B cell (primary cell): ENCODE results near the gene ZMYND10. TPM values are rescaled to one million over a fixed set of nuclear protein-coding genes. Genes with fewer than 3 reads are reported as not detected.

Experiments used
- ATAC-seq: fragments of 200-7000 bp; cut with Tn5 transposase; one replicate; pipeline ENCODE4 v1.10.0; 2021; ENCODE audit warnings: low read depth, mild to moderate bottlenecking, moderate number of reproducible peaks, moderate library complexity
- CTCF ChIA-PET: fragments of 350-600 bp; sonication (Branson Sonifier 250); formaldehyde crosslinking; loops from one replicate; lab custom pipeline; 2021; ENCODE audit warnings: antibody characterized with exemption, inconsistent platforms; lab: Charles Lee
- POLR2A ChIA-PET: fragments of 350-600 bp; sonication (Branson Sonifier 250); formaldehyde crosslinking; loops from one replicate; lab custom pipeline; 2021; ENCODE audit warnings: antibody characterized with exemption; lab: Charles Lee
- DNase-seq: peaks from one replicate; pipeline ENCODE4 v3.0.0; 2013
- H2AFZ ChIP-seq: 2 replicates; pipeline ENCODE4 v1.6.1; 2012; ENCODE audit warnings: mild to moderate bottlenecking, low read depth, low read length; ENCODE audit not compliant: insufficient read depth, poor library complexity, severe bottlenecking
- H3K27ac ChIP-seq, 2 donors: 1 replicate in 1 of 2; 2 replicates in 1 of 2; pipeline ENCODE4 v1.5.1; 2012 to 2013; ENCODE audit warnings: low read length in 2 of 2, mild to moderate bottlenecking in 2 of 2, moderate library complexity in 1 of 2
- H3K27me3 ChIP-seq, 4 experiments: fragments of 200-600 bp in 1 of 4; sonication (generic) in 1 of 4; replicated peaks in 1 of 4; 1 replicate in 2 of 4; 2 replicates in 2 of 4; pipeline versions ENCODE4 v1.6.1 to v1.7.0; 2013 to 2016; ENCODE audit warnings: low read length in 3 of 4, mild to moderate bottlenecking in 2 of 4, mixed read lengths in 1 of 4, moderate library complexity in 1 of 4; ENCODE audit not compliant: insufficient read depth in 4 of 4, control insufficient read depth in 3 of 4; ENCODE audit errors: control extremely low read depth in 1 of 4
- H3K36me3 ChIP-seq, 2 experiments: replicated peaks in 1 of 2; 1 replicate in 1 of 2; 2 replicates in 1 of 2; pipeline versions ENCODE4 v1.6.1 to v1.7.1; 2013; ENCODE audit warnings: low read length in 1 of 2; ENCODE audit not compliant: insufficient read depth in 2 of 2, control insufficient read depth in 1 of 2; ENCODE audit errors: control extremely low read depth in 1 of 2, extremely low read depth in 1 of 2
- H3K4me1 ChIP-seq, 2 donors: fragments of 200-600 bp in 1 of 2; sonication (generic) in 1 of 2; 1 replicate in 1 of 2; 2 replicates in 1 of 2; pipeline versions ENCODE4 v1.5.1 to v1.6.1; 2013 to 2017; ENCODE audit warnings: low read length in 2 of 2; ENCODE audit not compliant: control insufficient read depth in 2 of 2, insufficient read depth in 2 of 2
- H3K4me2 ChIP-seq: replicated peaks from 2 replicates; pipeline ENCODE3; 2012; ENCODE audit warnings: mild to moderate bottlenecking, low read depth, low read length; ENCODE audit not compliant: poor library complexity, severe bottlenecking
- H3K4me3 ChIP-seq, 5 experiments: fragments of 200-600 bp in 1 of 5; sonication (generic) in 1 of 5; 1 replicate in 3 of 5; 2 replicates in 2 of 5; pipeline versions ENCODE4 v1.5.1 to v1.7.0; 2011 to 2016; ENCODE audit warnings: low read length in 4 of 5, mild to moderate bottlenecking in 4 of 5, low read depth in 2 of 5, control low read depth in 1 of 5, moderate library complexity in 1 of 5; ENCODE audit not compliant: insufficient read depth in 1 of 5; ENCODE audit errors: control extremely low read depth in 1 of 5, extremely low read depth in 1 of 5
- H3K79me2 ChIP-seq: fragments of 200-600 bp; sonication (generic); one replicate; pipeline ENCODE4 v1.6.0; 2016; ENCODE audit warnings: low read length; ENCODE audit not compliant: control insufficient read depth, insufficient read depth
- H3K9ac ChIP-seq: fragments of 200-600 bp; sonication (generic); 2 replicates; pipeline ENCODE4 v1.6.1; 2017; ENCODE audit warnings: mild to moderate bottlenecking, low read length, moderate library complexity
- H3K9me3 ChIP-seq, 3 donors: one replicate each; pipeline versions ENCODE4 v1.6.1 to v1.7.1; 2013; ENCODE audit warnings: low read length in 2 of 3; ENCODE audit not compliant: control insufficient read depth in 2 of 3, insufficient read depth in 1 of 3; ENCODE audit errors: control extremely low read depth in 1 of 3
- H4K20me1 ChIP-seq: 2 replicates; pipeline ENCODE4 v1.6.0; 2012; ENCODE audit warnings: mild to moderate bottlenecking, low read length; ENCODE audit not compliant: insufficient read depth, control insufficient read depth, poor library complexity, severe bottlenecking
- H3K27ac Mint-ChIP-seq: one replicate; pipeline ENCODE4 v1.8.0; 2021; ENCODE audit warnings: mixed read lengths
- H3K27me3 Mint-ChIP-seq: one replicate; pipeline ENCODE4 v1.8.0; 2021; ENCODE audit warnings: mixed read lengths
- H3K4me1 Mint-ChIP-seq: one replicate; pipeline ENCODE4 v1.8.0; 2021; ENCODE audit warnings: mixed read lengths
- H3K4me3 Mint-ChIP-seq: one replicate; pipeline ENCODE4 v1.8.0; 2021; ENCODE audit warnings: mixed read lengths
- H3K9me3 Mint-ChIP-seq: one replicate; pipeline ENCODE4 v1.8.0; 2022; ENCODE audit warnings: mixed read lengths; ENCODE audit not compliant: insufficient read depth
- EZH2 ChIP-seq: IDR thresholded peaks from 2 replicates; pipeline ENCODE4 v1.6.1; 2012; ENCODE audit warnings: borderline replicate concordance, low read depth, mild to moderate bottlenecking, moderate library complexity, low read length; ENCODE audit not compliant: insufficient read depth, poor library complexity, severe bottlenecking
- WGBS: methylation state at CpG from one replicate; pipeline ENCODE4 v1.1.5; 2013; ENCODE audit warnings: missing lambda C conversion rate; ENCODE audit not compliant: insufficient coverage; 5-methylcytosine and 5-hydroxymethylcytosine counted together
- intact Hi-C: fragments of 100-400 bp; cut with micrococcal nuclease; formaldehyde crosslinking; loops from one replicate; pipeline ENCODE4 v1.10.0; 2022
- polyA plus RNA-seq: library from polyadenylated mRNA; depleted of rRNA; stranded (reverse); fragments of >200 nt; gene quantifications from 2 replicates; pipeline ENCODE4 v1.2.3, GENCODE V29; 2012
- total RNA-seq, 2 donors: library from RNA; stranded (reverse); fragments of 120-200 nt in 1 of 2; gene quantifications; 1 replicate in 1 of 2; 2 replicates in 1 of 2; pipeline versions ENCODE4 v1.2.3 to v1.2.4, GENCODE V29; 2013 to 2022
- TF ChIP-seq, protein P1 (sequence below): fragments of 200-600 bp; IDR thresholded peaks from one replicate; pipeline ENCODE4 v1.8.0; 2022; ENCODE audit warnings: antibody characterized with exemption, mild to moderate bottlenecking

Gene ZMYND10
- total and polyA plus RNA-seq, 2 donors (not counting 1 experiment from before 2014, with no cell fraction given): 1.8 to 2.4 TPM

DNA sequence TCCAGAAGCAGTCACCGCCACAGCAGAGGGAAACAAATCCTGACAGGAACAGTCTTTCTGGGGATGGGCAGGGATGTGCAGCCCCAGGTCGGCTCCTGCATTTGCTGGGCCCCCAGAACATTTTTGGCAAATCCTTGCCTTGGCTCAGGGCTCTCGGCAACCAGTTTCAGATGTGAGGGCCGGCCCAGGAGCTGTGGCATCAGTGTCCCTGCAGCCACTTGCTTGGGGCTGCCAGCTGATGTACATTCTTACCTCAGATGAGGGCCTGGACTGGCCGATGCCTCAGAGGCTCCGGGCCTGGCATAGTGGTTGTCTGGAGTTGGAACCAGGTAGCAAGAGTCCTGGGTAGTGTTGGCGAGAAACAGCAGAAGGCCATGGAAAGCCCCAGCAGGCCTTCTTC lies 9.3 kb upstream of the ZMYND10 start:
- Histone ChIP-seq H3K36me3 (peaks cover 5 to 47% of the 10 kb centered on the region in 2 experiments), H3K4me3 (no peak overlapping the region), H2AFZ (no peak overlapping the region), H3K9me3 (no peaks in the 10 kb centered on the region), H3K4me1 (peaks cover 41 to 54% of the 10 kb centered on the region in 2 donors), H3K27ac (no peak overlapping the region), H3K4me2 (no peak overlapping the region), H4K20me1 (peaks cover 78% of the 10 kb centered on the region), H3K27me3 (no peaks in the 10 kb centered on the region), H3K9ac (no peak overlapping the region), H3K79me2 (peaks cover 73% of the 10 kb centered on the region)
- H3K4me3 Mint-ChIP-seq: no peak overlapping the region
- no peaks in the 10 kb centered on the region for H3K27me3 Mint-ChIP-seq
- ATAC-seq: no peak
- TF ChIP-seq EZH2: no peak
- TF ChIP-seq, protein P1, sequence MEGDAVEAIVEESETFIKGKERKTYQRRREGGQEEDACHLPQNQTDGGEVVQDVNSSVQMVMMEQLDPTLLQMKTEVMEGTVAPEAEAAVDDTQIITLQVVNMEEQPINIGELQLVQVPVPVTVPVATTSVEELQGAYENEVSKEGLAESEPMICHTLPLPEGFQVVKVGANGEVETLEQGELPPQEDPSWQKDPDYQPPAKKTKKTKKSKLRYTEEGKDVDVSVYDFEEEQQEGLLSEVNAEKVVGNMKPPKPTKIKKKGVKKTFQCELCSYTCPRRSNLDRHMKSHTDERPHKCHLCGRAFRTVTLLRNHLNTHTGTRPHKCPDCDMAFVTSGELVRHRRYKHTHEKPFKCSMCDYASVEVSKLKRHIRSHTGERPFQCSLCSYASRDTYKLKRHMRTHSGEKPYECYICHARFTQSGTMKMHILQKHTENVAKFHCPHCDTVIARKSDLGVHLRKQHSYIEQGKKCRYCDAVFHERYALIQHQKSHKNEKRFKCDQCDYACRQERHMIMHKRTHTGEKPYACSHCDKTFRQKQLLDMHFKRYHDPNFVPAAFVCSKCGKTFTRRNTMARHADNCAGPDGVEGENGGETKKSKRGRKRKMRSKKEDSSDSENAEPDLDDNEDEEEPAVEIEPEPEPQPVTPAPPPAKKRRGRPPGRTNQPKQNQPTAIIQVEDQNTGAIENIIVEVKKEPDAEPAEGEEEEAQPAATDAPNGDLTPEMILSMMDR: no peak
- intact Hi-C loops: no loop called here
- CTCF ChIA-PET: interaction anchor here (1.1 kb wide), 1 partner anchor 10 kb away, joined by 3 read pairs; no protein-coding TSS in a partner anchor
- WGBS: 86% methylated on average over 6 of the region's 7 CpGs
- no peak overlapping the region for H3K27ac Mint-ChIP-seq
- H3K4me1 Mint-ChIP-seq: peaks cover 69% of the 10 kb centered on the region
- H3K9me3 Mint-ChIP-seq: no peaks in the 10 kb centered on the region
- POLR2A ChIA-PET: interaction anchor here (1.4 to 7.4 kb wide), 2 partner anchors 15 to 236 kb away, joined by 4 to 96 read pairs; partner anchors contain the start of gene RASSF1
- no peak for DNase-seq

DNA sequence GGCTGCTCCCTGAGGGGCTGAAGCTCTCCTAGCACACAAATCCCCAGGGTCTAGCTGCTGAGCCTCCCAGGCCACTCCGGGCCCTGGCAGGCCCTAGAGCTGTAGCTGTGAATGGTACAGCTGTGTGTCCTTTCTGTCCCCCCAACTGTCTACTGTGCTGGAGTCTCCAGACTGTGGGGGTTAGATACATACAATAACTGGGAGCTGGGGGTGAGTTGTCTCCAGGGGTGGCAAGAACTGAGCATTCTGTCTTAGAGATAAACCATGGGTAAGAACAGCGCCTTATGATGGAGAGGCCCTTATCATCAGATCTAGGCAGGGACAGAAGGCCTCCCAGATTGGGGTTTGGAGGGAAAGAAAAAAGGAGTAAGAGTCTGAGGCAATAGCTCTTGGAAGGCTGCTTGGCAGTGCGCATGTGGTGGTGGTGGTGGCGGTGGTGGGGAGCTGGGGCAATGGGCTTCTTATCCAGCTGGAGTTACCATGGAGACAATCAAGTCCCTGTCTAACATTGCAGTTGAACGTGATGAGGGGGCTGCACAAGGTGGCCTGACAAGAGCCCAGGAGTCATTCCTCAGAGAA lies 8.7 kb upstream of the ZMYND10 start:
- H3K36me3 ChIP-seq: peaks cover 5 to 47% of the 10 kb centered on the region in 2 experiments
- Mint-ChIP-seq H3K4me3 (no peak overlapping the region), H3K27ac (peak overlapping the region; percentile 11), H3K4me1 (peaks cover 65% of the 10 kb centered on the region), H3K27me3 (no peaks in the 10 kb centered on the region), H3K9me3 (no peaks in the 10 kb centered on the region)
- ATAC-seq (no peak), DNase-seq (no peak)
- H3K4me3 ChIP-seq: no peak overlapping the region
- peaks cover 77% of the 10 kb centered on the region for H3K79me2 ChIP-seq
- H3K4me1 ChIP-seq: peaks cover 47 to 56% of the 10 kb centered on the region in 2 donors
- no peak overlapping the region for H3K4me2 ChIP-seq
- CTCF ChIA-PET: interaction anchor here (0.6 to 2.3 kb wide), 4 partner anchors 9 to 188 kb away, joined by 3 to 10 read pairs (median 6); no protein-coding TSS in a partner anchor
- H3K27me3 ChIP-seq: no peaks in the 10 kb centered on the region
- WGBS: 98% methylated on average over 5 of the region's 5 CpGs
- H3K27ac ChIP-seq: no peak overlapping the region
- intact Hi-C loops: no loop called here
- POLR2A ChIA-PET: interaction anchor here (1.4 to 7.4 kb wide), 2 partner anchors 15 to 237 kb away, joined by 4 to 96 read pairs; partner anchors contain the start of gene RASSF1
- H2AFZ ChIP-seq: no peak overlapping the region
- peaks cover 84% of the 10 kb centered on the region for H4K20me1 ChIP-seq
- H3K9ac ChIP-seq: no peak overlapping the region
- no peaks in the 10 kb centered on the region for H3K9me3 ChIP-seq
- no peak for TF ChIP-seq EZH2
- TF ChIP-seq, protein P1: no peak
